ENCODE results near the gene LIG1.

The LIG1 gene

GRCh38 chr19:48192750-48193149, 22.6 kb upstream of the LIG1 start:
- no peak for DNase-seq (ENCODE audit: insufficient read length, low spot score)
- FAIRE-seq, result no peak
- no peak for TF ChIP-seq CTCF (IDR thresholded peaks at IDR 0.05; ENCODE audit: insufficient read depth, missing control alignments)

- TF ChIP-seq CTCF (IDR thresholded peaks at IDR 0.05; ENCODE audit: insufficient read depth, missing control alignments), result no peak
- FAIRE-seq (no peak), DNase-seq (ENCODE audit: insufficient read length, low spot score) (no peak)
Measured at GRCh38 chr19:48190885-48191284, 20.7 kb upstream of the LIG1 start.

GRCh38 chr19:48190288-48190884, 20.2 kb upstream of the LIG1 start:
- TF ChIP-seq CTCF (IDR thresholded peaks at IDR 0.05; ENCODE audit: insufficient read depth, missing control alignments), result no peak
- no peak for FAIRE-seq
- no peak for DNase-seq (ENCODE audit: insufficient read length, low spot score)

GRCh38 chr19:48186541-48186991, 16.4 kb upstream of the LIG1 start:
- no peak for TF ChIP-seq CTCF (IDR thresholded peaks at IDR 0.05; ENCODE audit: insufficient read depth, missing control alignments)
- DNase-seq (ENCODE audit: insufficient read length, low spot score) (no peak), FAIRE-seq (no peak)

- no peak for DNase-seq (ENCODE audit: insufficient read length, low spot score)
- TF ChIP-seq CTCF (IDR thresholded peaks at IDR 0.05; ENCODE audit: insufficient read depth, missing control alignments), result no peak
- no peak for FAIRE-seq
Measured at GRCh38 chr19:48186015-48186414, 15.9 kb upstream of the LIG1 start.

GRCh38 chr19:48183356-48183755, 13.2 kb upstream of the LIG1 start:
- no peak for FAIRE-seq

More at GRCh38 chr19:48183356-48183755, 13.2 kb upstream of the LIG1 start:
- DNase-seq (ENCODE audit: insufficient read length, low spot score), result no peak
- TF ChIP-seq CTCF (IDR thresholded peaks at IDR 0.05; ENCODE audit: insufficient read depth, missing control alignments), result no peak
